Measurements from ENCODE around the gene GJB4.
"Not testable (repeated sequence)": the region's sequence is repeated elsewhere in the genome, so short reads cannot be mapped to it uniquely, and the experiment has no call there.

The GJB4 gene

DNA sequence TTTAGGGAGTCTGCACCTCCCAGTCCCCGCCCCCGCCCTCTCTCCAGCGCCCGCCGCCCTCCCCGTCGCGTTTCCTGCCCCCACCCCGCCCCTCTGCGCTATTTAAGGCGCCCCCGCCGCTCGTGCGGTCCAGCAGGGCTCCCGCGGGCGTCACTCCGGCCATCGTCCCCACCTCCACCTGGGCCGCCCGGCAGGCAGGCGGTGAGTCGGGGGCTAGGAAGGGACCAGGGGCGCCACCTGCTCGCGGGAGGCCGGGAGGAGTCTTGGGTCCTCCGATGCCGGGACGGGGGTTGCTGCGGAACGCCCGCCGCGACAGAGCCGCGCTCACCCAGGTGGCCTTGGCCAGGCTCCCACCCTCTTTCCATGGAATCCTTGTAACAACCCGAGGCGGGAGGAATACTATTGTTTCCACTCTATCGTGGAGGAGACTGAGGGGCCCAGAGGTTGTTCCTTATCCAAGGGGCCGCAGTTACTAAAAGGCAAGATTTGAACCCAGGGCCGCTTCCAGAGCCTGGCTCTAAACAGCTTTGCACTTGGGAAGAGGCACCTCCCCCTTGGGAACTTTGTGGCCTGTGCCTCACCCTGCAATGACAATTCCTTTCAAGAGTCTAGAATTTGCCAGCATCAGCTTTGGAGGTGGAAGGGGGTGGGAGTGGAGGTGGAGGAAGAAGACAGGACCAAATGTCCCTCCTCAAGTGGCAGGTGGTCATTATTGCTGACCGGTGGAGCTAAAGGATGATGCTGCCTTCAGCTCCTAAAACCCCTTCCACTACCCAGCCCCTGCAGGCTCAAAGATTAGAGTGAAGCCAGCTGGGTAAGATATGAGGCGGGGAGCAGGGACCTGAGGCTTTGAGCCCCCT is 33.6 kb downstream of the GJB4 start, which contains the start of gene GJA4:
GJA4 (plus strand) TSS at position 132 of the 860 bp plus-strand sequence. CDS start 1,215 bp downstream, outside the sequence.
- peak within 1 kb of the TSS in 9 of 21 experiments; percentile 0 to 65 (median 41) for H3K27ac ChIP-seq
- H3K4me3 ChIP-seq, result peak within 1 kb of the TSS; percentile 6 to 38 (median 25)

DNA sequence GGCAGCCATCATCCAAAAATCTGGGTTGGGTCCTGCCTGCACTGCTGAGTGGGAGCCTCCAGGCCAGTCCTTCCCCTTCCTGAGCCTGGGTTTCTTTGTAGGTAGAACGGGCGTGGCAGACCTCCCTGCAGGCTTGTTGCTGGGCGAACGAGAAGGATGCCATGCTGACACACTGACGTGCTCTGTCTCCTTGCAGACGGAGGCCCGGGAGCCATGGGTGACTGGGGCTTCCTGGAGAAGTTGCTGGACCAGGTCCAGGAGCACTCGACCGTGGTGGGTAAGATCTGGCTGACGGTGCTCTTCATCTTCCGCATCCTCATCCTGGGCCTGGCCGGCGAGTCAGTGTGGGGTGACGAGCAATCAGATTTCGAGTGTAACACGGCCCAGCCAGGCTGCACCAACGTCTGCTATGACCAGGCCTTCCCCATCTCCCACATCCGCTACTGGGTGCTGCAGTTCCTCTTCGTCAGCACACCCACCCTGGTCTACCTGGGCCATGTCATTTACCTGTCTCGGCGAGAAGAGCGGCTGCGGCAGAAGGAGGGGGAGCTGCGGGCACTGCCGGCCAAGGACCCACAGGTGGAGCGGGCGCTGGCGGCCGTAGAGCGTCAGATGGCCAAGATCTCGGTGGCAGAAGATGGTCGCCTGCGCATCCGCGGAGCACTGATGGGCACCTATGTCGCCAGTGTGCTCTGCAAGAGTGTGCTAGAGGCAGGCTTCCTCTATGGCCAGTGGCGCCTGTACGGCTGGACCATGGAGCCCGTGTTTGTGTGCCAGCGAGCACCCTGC is 34.7 kb downstream of the GJB4 start:
- no peak overlapping the region for H3K27ac ChIP-seq
- H3K4me3 ChIP-seq, result peak overlapping the region in 5 of 7 experiments; percentile 3 to 38 (median 8)

DNA sequence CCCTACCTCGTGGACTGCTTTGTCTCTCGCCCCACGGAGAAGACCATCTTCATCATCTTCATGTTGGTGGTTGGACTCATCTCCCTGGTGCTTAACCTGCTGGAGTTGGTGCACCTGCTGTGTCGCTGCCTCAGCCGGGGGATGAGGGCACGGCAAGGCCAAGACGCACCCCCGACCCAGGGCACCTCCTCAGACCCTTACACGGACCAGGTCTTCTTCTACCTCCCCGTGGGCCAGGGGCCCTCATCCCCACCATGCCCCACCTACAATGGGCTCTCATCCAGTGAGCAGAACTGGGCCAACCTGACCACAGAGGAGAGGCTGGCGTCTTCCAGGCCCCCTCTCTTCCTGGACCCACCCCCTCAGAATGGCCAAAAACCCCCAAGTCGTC is 35.2 kb downstream of the GJB4 start:
- peak overlapping the region in 2 of 7 experiments; percentile 3 to 8 for H3K4me3 ChIP-seq
- no peak overlapping the region for H3K27ac ChIP-seq

DNA sequence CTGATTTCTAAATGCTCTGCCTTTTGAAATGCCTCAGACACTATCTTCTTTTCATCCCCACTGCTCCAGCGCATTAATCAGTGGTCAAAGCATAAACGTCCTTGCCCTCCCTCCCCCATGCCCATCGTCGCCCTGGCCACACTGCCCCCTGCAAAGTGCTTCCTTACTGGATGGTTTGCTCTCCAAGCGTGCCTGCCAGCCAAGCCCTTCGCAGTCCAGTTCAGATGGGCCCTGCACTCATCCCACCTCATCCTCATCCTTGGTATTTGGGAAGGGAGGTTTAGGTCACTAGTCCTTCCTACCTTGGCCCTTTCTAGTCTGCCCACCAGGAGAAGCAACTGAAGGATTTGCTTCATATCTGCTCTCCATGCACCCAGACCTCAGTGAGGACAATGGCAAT is 36.4 kb downstream of the GJB4 start:
- no peak overlapping the region for H3K27ac ChIP-seq
- H3K4me3 ChIP-seq, result peak overlapping the region in 1 of 7 experiments; percentile 15

DNA sequence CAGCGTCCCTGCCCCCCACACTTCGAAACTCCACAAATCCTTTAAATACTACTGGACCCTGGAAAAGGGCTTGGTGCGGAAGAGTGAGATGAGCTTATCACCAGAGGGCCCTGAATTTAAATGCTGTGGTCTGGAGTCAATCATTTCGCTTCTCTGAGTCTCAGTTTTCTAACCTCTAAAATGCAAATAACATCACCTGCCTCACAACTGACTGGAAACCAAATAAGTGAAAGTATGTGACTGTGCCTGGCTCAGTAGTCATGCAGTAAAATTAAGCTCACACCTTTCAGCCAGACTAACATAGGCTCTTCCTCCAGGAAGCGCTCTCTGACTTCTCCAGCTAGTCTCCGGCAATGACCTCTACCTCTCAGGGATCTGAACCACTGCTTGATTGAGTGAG is 37.5 kb downstream of the GJB4 start:
- no peak overlapping the region for H3K27ac ChIP-seq
- H3K4me3 ChIP-seq, result no peak overlapping the region

DNA sequence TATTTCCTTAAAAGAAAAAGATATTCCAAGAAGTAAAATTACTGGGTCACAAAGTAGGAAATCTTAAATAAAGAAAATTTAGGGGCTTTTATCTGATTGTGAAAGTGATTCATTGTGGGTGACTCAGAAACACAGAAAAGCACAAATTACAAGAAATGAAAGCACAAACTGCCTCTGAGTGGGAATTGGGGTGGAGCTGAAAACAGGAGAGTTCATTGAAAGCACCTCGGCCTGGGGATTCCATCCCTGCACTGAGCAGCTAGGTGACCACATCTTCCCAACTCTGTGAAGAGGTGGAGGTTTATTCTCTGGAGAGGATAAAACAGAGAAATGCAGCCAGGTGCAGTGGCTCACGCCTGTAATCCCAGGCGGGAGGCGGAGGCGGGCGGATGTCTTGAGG is 40.7 kb downstream of the GJB4 start:
- Histone ChIP-seq H3K27ac (no peak overlapping the region), H3K4me3 (no peak overlapping the region)

DNA sequence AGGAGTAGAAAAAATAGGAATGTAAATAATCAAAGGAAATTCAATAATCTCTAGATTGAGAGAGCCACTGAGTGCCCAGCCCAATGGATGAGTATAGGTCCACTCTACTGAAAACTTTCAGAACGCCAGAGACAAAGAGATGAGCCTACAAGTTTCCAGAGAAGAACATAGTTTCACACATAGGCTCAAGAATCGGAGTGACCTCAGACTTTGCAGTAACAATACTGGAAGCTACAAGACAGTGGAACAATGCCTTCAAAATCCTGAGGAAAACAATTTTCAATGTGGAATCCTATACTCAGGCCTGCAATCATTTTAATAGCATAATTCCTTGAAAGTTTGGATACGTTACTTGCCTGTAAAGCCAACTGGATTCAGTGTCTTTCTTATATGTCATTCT is 44.2 kb downstream of the GJB4 start:
- no peak overlapping the region for H3K4me3 ChIP-seq
- no peak overlapping the region for H3K27ac ChIP-seq

DNA sequence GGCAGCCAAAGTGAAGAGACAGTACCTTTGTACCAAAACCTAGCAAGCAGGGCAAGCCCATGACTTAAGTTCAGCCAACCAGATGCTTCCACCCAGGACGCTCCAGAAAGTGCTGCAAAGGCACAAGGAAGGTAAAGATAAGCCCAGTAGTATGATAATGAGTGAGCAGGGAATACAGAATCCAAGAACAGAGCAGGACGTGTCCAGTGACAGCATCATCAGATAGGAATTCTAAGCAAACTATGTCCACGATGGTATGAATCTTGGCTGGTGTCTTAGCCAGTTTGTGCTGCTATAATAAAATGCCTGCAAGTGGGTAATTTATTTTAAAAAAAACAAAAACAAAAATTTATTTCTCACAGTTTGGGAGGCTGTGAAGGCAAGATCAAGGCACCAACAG is 46.9 kb downstream of the GJB4 start:
- H3K27ac ChIP-seq, result no peak overlapping the region
- H3K4me3 ChIP-seq, result no peak overlapping the region

DNA sequence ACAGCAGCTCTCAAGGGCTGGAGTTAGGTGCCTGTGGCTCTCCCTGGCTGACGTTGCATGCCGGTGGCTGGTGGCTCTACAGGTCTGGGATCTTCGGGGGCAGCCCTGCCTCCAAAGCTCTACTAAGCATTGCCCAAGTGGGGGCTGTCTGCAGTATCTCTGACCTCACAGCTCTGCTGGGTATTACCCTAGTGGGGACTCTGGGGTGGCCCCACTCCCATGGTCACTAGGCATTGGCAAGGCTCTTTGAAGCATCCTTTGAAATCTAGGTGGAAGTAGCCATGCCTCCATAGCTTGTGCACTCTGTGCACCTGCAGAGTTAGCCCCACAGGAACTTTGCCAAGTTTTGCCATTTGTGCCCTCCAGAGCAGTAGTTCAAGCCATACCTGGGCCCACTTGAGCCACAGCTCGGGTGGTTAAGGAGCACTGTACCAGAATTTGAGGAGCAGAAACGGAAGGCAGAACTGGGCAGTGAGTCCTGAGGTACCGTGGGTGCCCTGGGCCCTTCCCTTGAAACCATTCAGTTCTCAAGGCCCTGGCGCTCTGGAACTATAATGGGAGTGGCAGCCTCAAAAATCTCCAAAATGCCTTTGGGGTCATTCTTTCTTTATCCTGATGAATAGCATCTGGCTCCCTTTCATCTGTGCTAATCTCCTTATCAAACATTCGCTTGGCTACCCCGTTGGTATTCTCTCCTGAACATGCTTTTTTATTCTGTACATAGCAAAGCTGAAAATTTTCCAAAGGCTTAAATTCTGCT is 48.7 kb downstream of the GJB4 start:
- Histone ChIP-seq H3K4me3 (no peak overlapping the region), H3K27ac (no peak overlapping the region)

DNA sequence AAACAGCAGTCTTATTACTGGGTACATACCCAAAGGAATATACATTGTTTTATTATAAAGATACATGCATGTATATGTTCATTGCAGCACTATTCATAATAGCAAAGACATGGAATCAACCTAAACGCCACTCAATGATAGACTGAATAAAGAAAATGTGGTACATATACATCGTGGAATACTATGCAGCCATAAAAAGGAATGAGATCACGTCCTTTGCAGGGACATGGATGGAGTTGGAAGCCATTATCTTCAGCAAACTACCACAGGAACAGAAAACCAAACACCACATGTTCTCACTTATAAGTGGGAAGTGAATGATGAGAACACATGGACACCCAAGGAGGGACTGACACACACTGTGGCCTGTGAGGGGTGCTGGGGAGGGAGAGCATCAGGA is 51.2 kb downstream of the GJB4 start:
- H3K4me3 ChIP-seq, H3K27ac ChIP-seq: not testable (repeated sequence)

Measured in skin epidermis (tissue), 12 donors.